ENCODE results near the gene RASA3.

RASA3 gene

GRCh38 chr13:113960276-113960948, 172.0 kb downstream of the RASA3 start:
- no peak for DNase-seq

- DNase-seq: no peak
Observed at GRCh38 chr13:113959198-113959597, 173.2 kb downstream of the RASA3 start.

- DNase-seq: no peak
Observed at GRCh38 chr13:113958373-113958772, 174.1 kb downstream of the RASA3 start.

- DNase-seq: no peak
Observed at GRCh38 chr13:113956571-113956970, 175.9 kb downstream of the RASA3 start.

GRCh38 chr13:113955691-113956090, 176.7 kb downstream of the RASA3 start:
- no peak for DNase-seq

- no peak for DNase-seq
Observed at GRCh38 chr13:113955235-113955634, 177.2 kb downstream of the RASA3 start.

- DNase-seq: no peak
Observed at GRCh38 chr13:113954046-113954835, 178.2 kb downstream of the RASA3 start.

GRCh38 chr13:113953561-113953960, 178.9 kb downstream of the RASA3 start:
- DNase-seq: no peak

GRCh38 chr13:113952983-113953520, 179.4 kb downstream of the RASA3 start:
- no peak for DNase-seq

GRCh38 chr13:113952151-113952982, 180.1 kb downstream of the RASA3 start:
- DNase-seq: no peak

- no peak for DNase-seq
Observed at GRCh38 chr13:113951246-113951999, 181.0 kb downstream of the RASA3 start.

- DNase-seq: no peak
Observed at GRCh38 chr13:113950451-113951245, 181.8 kb downstream of the RASA3 start.

GRCh38 chr13:113949546-113949945, 182.9 kb downstream of the RASA3 start:
- no peak for DNase-seq

- DNase-seq: no peak
Observed at GRCh38 chr13:113948034-113948742, 184.2 kb downstream of the RASA3 start.

GRCh38 chr13:113947311-113948033, 185.0 kb downstream of the RASA3 start:
- no peak for DNase-seq

- DNase-seq: no peak
Observed at GRCh38 chr13:113946409-113947181, 185.8 kb downstream of the RASA3 start.

GRCh38 chr13:113945857-113946408, 186.5 kb downstream of the RASA3 start:
- no peak for DNase-seq

GRCh38 chr13:113943821-113944565, 188.4 kb downstream of the RASA3 start:
- no peak for DNase-seq
